PC-3 (cell line): ENCODE measurements around the gene CCDC192. TPM values are rescaled to one million over a fixed set of nuclear protein-coding genes. Genes with fewer than 3 reads are reported as not detected.

Experiments used
- ATAC-seq: fragments of 200-7000 bp; cut with Tn5 transposase; 2 replicates; pipeline ENCODE4 v1.9.1; 2020; ENCODE audit warnings: mild to moderate bottlenecking, moderate library complexity
- BruUV-seq: library from RNA; stranded (reverse); fragments of 400-500 nt; replicated peaks from 2 replicates; lab custom pipeline; 2021; lab: Mats Ljungman, UMichigan
- CTCF ChIA-PET: fragments of 300-600 bp; sonication (Branson Sonifier 250); formaldehyde crosslinking; loops from one replicate; lab custom pipeline; 2022; ENCODE audit warnings: antibody characterized with exemption; lab: Charles Lee
- POLR2A ChIA-PET: fragments of 300-600 bp; sonication (Branson Sonifier 250); formaldehyde crosslinking; loops from one replicate; lab custom pipeline; 2022; ENCODE audit warnings: antibody characterized with exemption; ENCODE audit not compliant: unreplicated experiment; lab: Charles Lee
- DNase-seq: peaks from one replicate; pipeline ENCODE4 v3.0.0-alpha.2; 2015
- H2AFZ ChIP-seq: fragments of 300-600 bp; sonication (generic); 2 replicates; pipeline ENCODE4 v1.6.0; 2016; ENCODE audit warnings: antibody characterized with exemption, low read length
- H3F3A ChIP-seq: fragments of 300-600 bp; sonication (generic); one replicate; pipeline ENCODE4 v1.6.0; 2017; ENCODE audit warnings: antibody characterized with exemption, low read length, control low read depth, mild to moderate bottlenecking; ENCODE audit not compliant: unreplicated experiment
- H3K27ac ChIP-seq: fragments of 300-600 bp; sonication (generic); 2 replicates; pipeline ENCODE4 v1.5.1; 2016; ENCODE audit warnings: mild to moderate bottlenecking, low read length
- H3K27me3 ChIP-seq: fragments of 300-600 bp; sonication (generic); 2 replicates; pipeline ENCODE4 v1.6.1; 2016; ENCODE audit warnings: low read length, mixed read lengths
- H3K36me3 ChIP-seq: fragments of 300-600 bp; sonication (generic); 2 replicates; pipeline ENCODE4 v1.6.1; 2016; ENCODE audit warnings: low read depth, mixed run types, low read length, mixed read lengths
- H3K4me1 ChIP-seq: fragments of 300-600 bp; sonication (generic); 2 replicates; pipeline ENCODE4 v1.5.1; 2016; ENCODE audit warnings: low read length; ENCODE audit not compliant: insufficient read depth
- H3K4me2 ChIP-seq: fragments of 300-600 bp; sonication (generic); 2 replicates; pipeline ENCODE4 v1.6.0; 2016; ENCODE audit warnings: low read length
- H3K4me3 ChIP-seq: fragments of 300-600 bp; sonication (generic); 2 replicates; pipeline ENCODE4 v1.5.1; 2016; ENCODE audit warnings: mild to moderate bottlenecking, low read length, mixed read lengths
- H3K79me2 ChIP-seq: fragments of 300-600 bp; sonication (generic); 2 replicates; pipeline ENCODE4 v1.6.1; 2017; ENCODE audit warnings: low read length, mixed read lengths
- H3K9ac ChIP-seq: fragments of 300-600 bp; sonication (generic); 2 replicates; pipeline ENCODE4 v1.6.0; 2016; ENCODE audit warnings: mild to moderate bottlenecking, low read length
- H3K9me2 ChIP-seq: fragments of 300-600 bp; sonication (generic); replicated peaks from 2 replicates; pipeline ENCODE4 v1.6.1; 2016; ENCODE audit warnings: mixed run types, low read length, mixed read lengths
- H3K9me3 ChIP-seq: fragments of 300-600 bp; sonication (generic); 2 replicates; pipeline ENCODE4 v1.6.1; 2016; ENCODE audit warnings: low read length, mixed read lengths
- H4K20me1 ChIP-seq: fragments of 300-600 bp; sonication (generic); 2 replicates; pipeline ENCODE4 v1.6.1; 2016; ENCODE audit warnings: low read length, mixed read lengths
- EZH2 ChIP-seq: fragments of 300-600 bp; sonication (generic); IDR thresholded peaks from one replicate; pipeline ENCODE4 v1.6.1; 2017; ENCODE audit warnings: antibody characterized with exemption, mild to moderate bottlenecking, low read length; ENCODE audit not compliant: unreplicated experiment
- EZH2phosphoT487 ChIP-seq: fragments of 300-600 bp; sonication (generic); IDR thresholded peaks from 2 replicates; pipeline ENCODE4 v1.6.1; 2018; ENCODE audit warnings: mild to moderate bottlenecking, antibody characterized with exemption, low read length, borderline replicate concordance
- intact Hi-C: fragments of 100-400 bp; cut with micrococcal nuclease; formaldehyde crosslinking; loops from 2 replicates; pipeline ENCODE4 v1.9.0; 2023
- total RNA-seq: library from RNA; depleted of rRNA; stranded (reverse); fragments of >200 nt; gene quantifications from 2 replicates; pipeline ENCODE4 v1.2.3, GENCODE V29; 2014
- TF ChIP-seq, protein P1 (sequence below): fragments of 300-600 bp; sonication (generic); conservative IDR thresholded peaks from 2 replicates; pipeline ENCODE4 v1.5.1; 2017; ENCODE audit warnings: antibody characterized with exemption, low read depth, mild to moderate bottlenecking, low read length

The CCDC192 gene
- total RNA-seq, 1 experiment from 2014 or later: not detected

GRCh38 chr5:127967323-127967982 is 264.3 kb downstream of the CCDC192 start:
- POLR2A ChIA-PET: interaction anchor here (1.0 kb wide), 1 partner anchor 25 kb away, joined by 3 read pairs; no protein-coding TSS in a partner anchor
- ATAC-seq (peak; percentile 93), DNase-seq (peak; percentile 72)
- no peaks in the 10 kb centered on the region for H3K27me3 ChIP-seq
- BruUV-seq: no TSS peak
- H3K79me2 ChIP-seq: no peaks in the 10 kb centered on the region
- CTCF ChIA-PET: interaction anchor here (0.6 to 0.7 kb wide), 2 partner anchors 10 to 131 kb away, joined by 3 to 5 read pairs; no protein-coding TSS in a partner anchor
- H3K9me3 ChIP-seq: no peaks in the 10 kb centered on the region
- no peak overlapping the region for H3K4me3 ChIP-seq
- H3F3A ChIP-seq: peaks cover 7% of the 10 kb centered on the region
- intact Hi-C loops: loop anchor here (1.0 to 2.0 kb wide), 4 partner anchors 9 to 59 kb away; no protein-coding TSS in a partner anchor
- H3K4me2 ChIP-seq: peak overlapping the region; percentile 59
- peak overlapping the region; percentile 62 for H3K9ac ChIP-seq
- TF ChIP-seq, protein P1, sequence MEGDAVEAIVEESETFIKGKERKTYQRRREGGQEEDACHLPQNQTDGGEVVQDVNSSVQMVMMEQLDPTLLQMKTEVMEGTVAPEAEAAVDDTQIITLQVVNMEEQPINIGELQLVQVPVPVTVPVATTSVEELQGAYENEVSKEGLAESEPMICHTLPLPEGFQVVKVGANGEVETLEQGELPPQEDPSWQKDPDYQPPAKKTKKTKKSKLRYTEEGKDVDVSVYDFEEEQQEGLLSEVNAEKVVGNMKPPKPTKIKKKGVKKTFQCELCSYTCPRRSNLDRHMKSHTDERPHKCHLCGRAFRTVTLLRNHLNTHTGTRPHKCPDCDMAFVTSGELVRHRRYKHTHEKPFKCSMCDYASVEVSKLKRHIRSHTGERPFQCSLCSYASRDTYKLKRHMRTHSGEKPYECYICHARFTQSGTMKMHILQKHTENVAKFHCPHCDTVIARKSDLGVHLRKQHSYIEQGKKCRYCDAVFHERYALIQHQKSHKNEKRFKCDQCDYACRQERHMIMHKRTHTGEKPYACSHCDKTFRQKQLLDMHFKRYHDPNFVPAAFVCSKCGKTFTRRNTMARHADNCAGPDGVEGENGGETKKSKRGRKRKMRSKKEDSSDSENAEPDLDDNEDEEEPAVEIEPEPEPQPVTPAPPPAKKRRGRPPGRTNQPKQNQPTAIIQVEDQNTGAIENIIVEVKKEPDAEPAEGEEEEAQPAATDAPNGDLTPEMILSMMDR: no peak
- no peak for TF ChIP-seq EZH2
- no peak for TF ChIP-seq EZH2phosphoT487
- H2AFZ ChIP-seq: peak overlapping the region; percentile 40
- H3K4me1 ChIP-seq: peaks cover 23% of the 10 kb centered on the region
- no peaks in the 10 kb centered on the region for H3K36me3 ChIP-seq
- peak overlapping the region; percentile 94 for H3K27ac ChIP-seq
- no peaks in the 10 kb centered on the region for H4K20me1 ChIP-seq
- 0 out of 2 replicates have a peak, but pooled peaks cover 4% of the 10 kb centered on the region for H3K9me2 ChIP-seq

GRCh38 chr5:127967983-127968592 is 264.9 kb downstream of the CCDC192 start:
- H3K79me2 ChIP-seq: no peaks in the 10 kb centered on the region
- H3K4me3 ChIP-seq: no peak overlapping the region
- no peaks in the 10 kb centered on the region for H4K20me1 ChIP-seq
- no peaks in the 10 kb centered on the region for H3K9me3 ChIP-seq
- H3F3A ChIP-seq: peaks cover 7% of the 10 kb centered on the region
- DNase-seq: no peak
- H3K9me2 ChIP-seq: 0 out of 2 replicates have a peak, but pooled peaks cover 4% of the 10 kb centered on the region
- peak overlapping the region; percentile 40 for H2AFZ ChIP-seq
- H3K36me3 ChIP-seq: no peaks in the 10 kb centered on the region
- H3K4me1 ChIP-seq: peaks cover 23% of the 10 kb centered on the region
- no TSS peak for BruUV-seq
- H3K27me3 ChIP-seq: no peaks in the 10 kb centered on the region
- H3K9ac ChIP-seq: peak overlapping the region; percentile 57
- ChIA-PET CTCF (interaction anchor here (0.7 kb wide), 1 partner anchor 11 kb away, joined by 5 read pairs; no protein-coding TSS in a partner anchor), POLR2A (interaction anchor here (1.0 kb wide), 1 partner anchor 26 kb away, joined by 3 read pairs; no protein-coding TSS in a partner anchor)
- H3K4me2 ChIP-seq: peak overlapping the region; percentile 58
- no peak for TF ChIP-seq EZH2
- TF ChIP-seq, protein P1: no peak
- no peak for TF ChIP-seq EZH2phosphoT487
- H3K27ac ChIP-seq: peak overlapping the region; percentile 94
- ATAC-seq: peak; percentile 61; the same call in 1 of the 2 replicates
- intact Hi-C loops: loop anchor here (1.0 to 2.0 kb wide), 4 partner anchors 10 to 59 kb away; no protein-coding TSS in a partner anchor
